GM18502 (cell line): ENCODE results near the gene ECHDC1.
"Not testable (repeated sequence)": the region's sequence is repeated elsewhere in the genome, so short reads cannot be mapped to it uniquely, and the experiment has no call there.

Experiments
- ATAC-seq: cut with Tn5 transposase; IDR thresholded peaks from one replicate; pipeline ENCODE4 v1.9.1; 2021; ENCODE audit warnings: mild to moderate bottlenecking; ENCODE audit not compliant: unreplicated experiment, poor library complexity

Gene ECHDC1

GRCh38 chr6:127342296-127342945 is 988 bp downstream of the ECHDC1 start:
- no peak for ATAC-seq

- ATAC-seq = peak; percentile 35
Measured at GRCh38 chr6:127341471-127342202, 1.8 kb downstream of the ECHDC1 start.

- no peak for ATAC-seq
Measured at GRCh38 chr6:127340171-127340570, 3.2 kb downstream of the ECHDC1 start.

- no peak for ATAC-seq
Measured at GRCh38 chr6:127338936-127339335, 4.5 kb downstream of the ECHDC1 start.

- ATAC-seq = no peak
Measured at GRCh38 chr6:127332383-127332961, 10.9 kb downstream of the ECHDC1 start.

- not testable (repeated sequence) for ATAC-seq
Measured at GRCh38 chr6:127331256-127331655, 12.2 kb downstream of the ECHDC1 start.

GRCh38 chr6:127328043-127328609 is 15.3 kb downstream of the ECHDC1 start:
- no peak for ATAC-seq

- no peak for ATAC-seq
Measured at GRCh38 chr6:127319686-127320085, 23.7 kb downstream of the ECHDC1 start.

- no peak for ATAC-seq
Measured at GRCh38 chr6:127317388-127318128, 25.9 kb downstream of the ECHDC1 start.

GRCh38 chr6:127305741-127306140 is 37.7 kb downstream of the ECHDC1 start:
- no peak for ATAC-seq

GRCh38 chr6:127303917-127304316 is 39.5 kb downstream of the ECHDC1 start:
- no peak for ATAC-seq

GRCh38 chr6:127302728-127303660 is 40.4 kb downstream of the ECHDC1 start:
- peak; percentile 83 for ATAC-seq

GRCh38 chr6:127301199-127301700 is 42.2 kb downstream of the ECHDC1 start:
- ATAC-seq = no peak

GRCh38 chr6:127300411-127300810 is 43.0 kb downstream of the ECHDC1 start:
- no peak for ATAC-seq

GRCh38 chr6:127299522-127300240 is 43.7 kb downstream of the ECHDC1 start:
- ATAC-seq = no peak

- no peak for ATAC-seq
Measured at GRCh38 chr6:127298475-127298874, 44.9 kb downstream of the ECHDC1 start.

- ATAC-seq = no peak
Measured at GRCh38 chr6:127297502-127298070, 45.8 kb downstream of the ECHDC1 start.

GRCh38 chr6:127291495-127291894 is 51.9 kb downstream of the ECHDC1 start:
- ATAC-seq = peak; percentile 87
